Gastroesophageal sphincter (tissue), 4 donors: ENCODE data around the gene FAM76B. TPM values are rescaled to one million over a fixed set of nuclear protein-coding genes. Genes with fewer than 3 reads are reported as not detected.
"Not testable (repeated sequence)": the region's sequence is repeated elsewhere in the genome, so short reads cannot be mapped to it uniquely, and the experiment has no call there.

Experiments
- ATAC-seq: fragments of 150-250 bp; one replicate; pipeline ENCODE4 v1.9.1; 2016; ENCODE audit warnings: mild to moderate bottlenecking, moderate library complexity
- H3K27ac ChIP-seq, 4 donors: fragments of 200-600 bp; sonication (generic) in 3 of 4; 1 replicate in 3 of 4; 2 replicates in 1 of 4; pipeline ENCODE4 v1.5.1; 2016 to 2019
- H3K27me3 ChIP-seq: fragments of 200-600 bp; sonication (generic); one replicate; pipeline ENCODE4 v1.5.1; 2019
- H3K36me3 ChIP-seq, 2 donors: fragments of 200-600 bp; sonication (generic); one replicate each; pipeline ENCODE4 v1.5.1; 2019; ENCODE audit warnings: control low read depth in 1 of 2
- H3K4me1 ChIP-seq, 3 donors: fragments of 200-600 bp; sonication (generic); 1 replicate in 2 of 3; 2 replicates in 1 of 3; pipeline ENCODE4 v1.5.1; 2016 to 2019; ENCODE audit warnings: control low read depth in 2 of 3
- H3K4me3 ChIP-seq, 2 donors: fragments of 200-600 bp; sonication (generic); one replicate each; pipeline ENCODE4 v1.5.1; 2019; ENCODE audit warnings: mild to moderate bottlenecking in 1 of 2, moderate library complexity in 1 of 2
- H3K9me3 ChIP-seq, 3 donors: fragments of 200-600 bp; sonication (generic); one replicate each; pipeline ENCODE4 v1.5.1; 2017 to 2019; ENCODE audit warnings: control low read depth in 2 of 3
- EP300 ChIP-seq: sonication (generic); formaldehyde crosslinking; IDR thresholded peaks from one replicate; pipeline ENCODE4 v1.6.1; 2017; ENCODE audit warnings: antibody characterized with exemption, mild to moderate bottlenecking
- POLR2A ChIP-seq, 2 donors: fragments of 450-650 bp; IDR thresholded peaks; one replicate each; pipeline ENCODE4 v1.6.1; 2017; ENCODE audit warnings: antibody characterized with exemption in 2 of 2, mild to moderate bottlenecking in 2 of 2, moderate library complexity in 1 of 2
- POLR2AphosphoS5 ChIP-seq: sonication (generic); formaldehyde crosslinking; IDR thresholded peaks from one replicate; pipeline ENCODE4 v1.6.1; 2017; ENCODE audit warnings: antibody characterized with exemption
- WGBS, 2 donors: methylation state at CpG; one replicate each; pipeline ENCODE4 v1.1.5; 2018; ENCODE audit warnings: low coverage in 1 of 2; 5-methylcytosine and 5-hydroxymethylcytosine counted together
- total RNA-seq, 4 donors: library from RNA; depleted of rRNA; stranded (reverse); fragments of >200 nt; gene quantifications; one replicate each; pipeline ENCODE4 v1.1.0, GENCODE V29; 2016
- TF ChIP-seq, protein P1 (sequence below), 4 experiments: fragments of 200-600 bp in 2 of 4; fragments of 450-650 bp in 2 of 4; sonication (generic) in 1 of 4; IDR thresholded peaks; one replicate each; pipeline ENCODE4 v1.5.1; 2017 to 2019; ENCODE audit warnings: antibody characterized with exemption in 4 of 4, mild to moderate bottlenecking in 2 of 4, moderate library complexity in 2 of 4

FAM76B gene
- total RNA-seq, 4 donors from 2014 or later: 21.0 to 41.7 (median 33.9) TPM

DNA sequence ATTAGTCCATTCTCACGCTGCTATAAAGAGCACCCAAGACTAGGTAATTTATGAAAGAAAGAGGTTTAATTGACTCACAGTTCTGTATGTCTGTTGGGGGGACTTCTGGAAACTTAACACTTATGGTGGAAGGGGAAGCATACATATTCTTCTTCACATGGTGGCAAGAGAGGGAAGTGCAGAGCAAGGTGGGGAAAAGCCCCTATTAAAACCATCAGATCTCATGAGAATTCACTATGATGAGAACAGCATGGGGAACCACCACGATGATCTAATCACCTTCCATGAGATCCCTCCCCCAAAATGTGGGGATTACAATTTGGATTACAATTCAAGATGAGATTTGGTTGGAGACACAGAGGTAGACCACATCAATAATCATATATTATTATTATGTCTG, 26.5 kb upstream of the FAM76B start:
- 87 to 91% methylated on average over 1 to 2 of the region's 2 CpGs for WGBS, 2 donors
- ATAC-seq: no peak
- no peak overlapping the region for H3K4me3 ChIP-seq
- no peaks in the 10 kb centered on the region for H3K27me3 ChIP-seq
- H3K9me3 ChIP-seq: no peaks in the 10 kb centered on the region
- TF ChIP-seq POLR2A (IDR thresholded peaks at IDR 0.05) (no peak), EP300 (no peak)
- TF ChIP-seq, protein P1, sequence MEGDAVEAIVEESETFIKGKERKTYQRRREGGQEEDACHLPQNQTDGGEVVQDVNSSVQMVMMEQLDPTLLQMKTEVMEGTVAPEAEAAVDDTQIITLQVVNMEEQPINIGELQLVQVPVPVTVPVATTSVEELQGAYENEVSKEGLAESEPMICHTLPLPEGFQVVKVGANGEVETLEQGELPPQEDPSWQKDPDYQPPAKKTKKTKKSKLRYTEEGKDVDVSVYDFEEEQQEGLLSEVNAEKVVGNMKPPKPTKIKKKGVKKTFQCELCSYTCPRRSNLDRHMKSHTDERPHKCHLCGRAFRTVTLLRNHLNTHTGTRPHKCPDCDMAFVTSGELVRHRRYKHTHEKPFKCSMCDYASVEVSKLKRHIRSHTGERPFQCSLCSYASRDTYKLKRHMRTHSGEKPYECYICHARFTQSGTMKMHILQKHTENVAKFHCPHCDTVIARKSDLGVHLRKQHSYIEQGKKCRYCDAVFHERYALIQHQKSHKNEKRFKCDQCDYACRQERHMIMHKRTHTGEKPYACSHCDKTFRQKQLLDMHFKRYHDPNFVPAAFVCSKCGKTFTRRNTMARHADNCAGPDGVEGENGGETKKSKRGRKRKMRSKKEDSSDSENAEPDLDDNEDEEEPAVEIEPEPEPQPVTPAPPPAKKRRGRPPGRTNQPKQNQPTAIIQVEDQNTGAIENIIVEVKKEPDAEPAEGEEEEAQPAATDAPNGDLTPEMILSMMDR (IDR thresholded peaks at IDR 0.05): no peak
- H3K36me3 ChIP-seq: peaks cover 0 to 49% of the 10 kb centered on the region in 2 donors
- H3K27ac ChIP-seq: no peak overlapping the region
- H3K4me1 ChIP-seq: no peaks in the 10 kb centered on the region

DNA sequence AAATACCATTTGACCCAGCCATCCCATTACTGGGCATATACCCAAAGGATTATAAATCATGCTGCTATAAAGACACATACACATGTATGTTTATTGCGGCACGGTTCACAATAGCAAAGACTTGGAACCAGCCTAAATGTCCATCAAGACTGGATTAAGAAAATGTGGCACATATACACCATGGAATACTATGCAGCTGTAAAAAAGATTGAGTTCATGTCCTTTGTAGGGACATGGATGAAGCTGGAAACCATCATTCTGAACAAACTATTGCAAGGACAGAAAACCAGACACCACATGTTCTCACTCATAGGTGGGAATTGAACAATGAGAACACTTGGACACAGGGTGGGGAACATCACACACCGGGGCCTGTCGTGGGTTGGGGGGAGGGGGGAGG, 21.5 kb upstream of the FAM76B start:
- H3K27me3 ChIP-seq, H3K27ac ChIP-seq, H3K9me3 ChIP-seq, ATAC-seq, H3K4me1 ChIP-seq, H3K4me3 ChIP-seq: not testable (repeated sequence)
- 89 to 100% methylated on average over 2 of the region's 4 CpGs for WGBS, 2 donors
- H3K36me3 ChIP-seq: peaks cover 0 to 32% of the 10 kb centered on the region in 2 donors

- not testable (repeated sequence) for H3K9me3 ChIP-seq, H3K27me3 ChIP-seq, H3K27ac ChIP-seq, H3K4me3 ChIP-seq, H3K4me1 ChIP-seq, ATAC-seq
- peaks cover 0 to 28% of the 10 kb centered on the region in 2 donors for H3K36me3 ChIP-seq
- WGBS, 2 donors: 67% methylated on average over 1 of the region's 6 CpGs; no CpG with 5 or more reads in 1 of the 2 donors
Observed at GRCh38 chr11:95806464-95806863, 16.9 kb upstream of the FAM76B start.

- H3K27ac ChIP-seq: no peak overlapping the region
- WGBS, 2 donors: 72 to 86% methylated on average over 2 of the region's 2 CpGs
- no peaks in the 10 kb centered on the region for H3K9me3 ChIP-seq
- H3K4me3 ChIP-seq: no peak overlapping the region
- no peak for ATAC-seq
- H3K36me3 ChIP-seq: peaks cover 0 to 34% of the 10 kb centered on the region in 2 donors
- H3K4me1 ChIP-seq: no peaks in the 10 kb centered on the region
- no peaks in the 10 kb centered on the region for H3K27me3 ChIP-seq
- TF ChIP-seq EP300: no peak
- no peak for TF ChIP-seq POLR2A (IDR thresholded peaks at IDR 0.05)
Observed at GRCh38 chr11:95805869-95806268, 16.3 kb upstream of the FAM76B start.

DNA sequence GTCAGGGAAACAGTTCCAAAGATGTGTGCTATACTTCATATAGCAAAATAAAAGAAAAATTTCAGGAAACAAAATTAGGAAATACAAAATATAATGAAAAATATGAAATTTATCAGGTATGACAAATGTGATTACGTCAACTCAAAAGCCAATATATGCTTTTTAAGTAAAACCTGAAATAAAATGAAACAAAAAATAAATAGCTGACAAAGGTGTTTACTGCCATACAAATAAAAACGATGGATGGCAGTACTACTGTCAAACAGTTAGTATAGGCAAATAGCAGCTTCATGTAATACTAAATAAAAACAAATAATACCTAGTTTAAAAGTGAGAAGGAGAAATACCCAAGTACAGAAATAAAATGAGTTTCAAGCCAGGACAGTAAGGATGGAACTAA, 14.4 kb upstream of the FAM76B start:
- peaks cover 0 to 52% of the 10 kb centered on the region in 2 donors for H3K36me3 ChIP-seq
- TF ChIP-seq EP300: no peak
- no peak for TF ChIP-seq POLR2AphosphoS5
- TF ChIP-seq, protein P1 (IDR thresholded peaks at IDR 0.05): no peak
- no peak for TF ChIP-seq POLR2A (IDR thresholded peaks at IDR 0.05)
- H3K27me3 ChIP-seq: no peaks in the 10 kb centered on the region
- H3K4me1 ChIP-seq: no peaks in the 10 kb centered on the region
- no peaks in the 10 kb centered on the region for H3K9me3 ChIP-seq
- 88 to 89% methylated on average over 2 of the region's 2 CpGs for WGBS, 2 donors
- H3K4me3 ChIP-seq: no peak overlapping the region
- ATAC-seq: no peak
- no peak overlapping the region for H3K27ac ChIP-seq

- WGBS, 2 donors: 100% methylated on average over 1 of the region's 1 CpG; no CpG with 5 or more reads in 1 of the 2 donors
- no peak overlapping the region for H3K27ac ChIP-seq
- peaks cover 0 to 52% of the 10 kb centered on the region in 2 donors for H3K36me3 ChIP-seq
Observed at GRCh38 chr11:95802806-95803205, 13.2 kb upstream of the FAM76B start.

More at GRCh38 chr11:95802806-95803205, 13.2 kb upstream of the FAM76B start:
- no peak overlapping the region for H3K4me3 ChIP-seq
- TF ChIP-seq EP300 (no peak), POLR2AphosphoS5 (no peak), POLR2A (IDR thresholded peaks at IDR 0.05) (no peak)
- TF ChIP-seq, protein P1 (IDR thresholded peaks at IDR 0.05): no peak
- no peak for ATAC-seq
- no peaks in the 10 kb centered on the region for H3K9me3 ChIP-seq
- H3K27me3 ChIP-seq: no peaks in the 10 kb centered on the region
- H3K4me1 ChIP-seq: no peaks in the 10 kb centered on the region
